Subcutaneous adipose tissue (tissue), 4 donors: ENCODE data around the gene JAG2. TPM values are rescaled to one million over a fixed set of nuclear protein-coding genes. Genes with fewer than 3 reads are reported as not detected.

Source experiments
- total RNA-seq, 4 donors: library from RNA; depleted of rRNA; stranded (reverse); fragments of >200 nt; gene quantifications; one replicate each; pipeline ENCODE4 v1.1.0, GENCODE V29; 2016
- TF ChIP-seq, protein P1 (sequence below): fragments of 450-650 bp; IDR thresholded peaks from one replicate; pipeline ENCODE4 v1.5.1; 2016; ENCODE audit warnings: low read depth, mild to moderate bottlenecking, control low read depth, antibody characterized with exemption, moderate library complexity

Gene JAG2
- total RNA-seq, 4 donors from 2014 or later, result 2.5 to 16.2 (median 4.9) TPM

- TF ChIP-seq, protein P1, sequence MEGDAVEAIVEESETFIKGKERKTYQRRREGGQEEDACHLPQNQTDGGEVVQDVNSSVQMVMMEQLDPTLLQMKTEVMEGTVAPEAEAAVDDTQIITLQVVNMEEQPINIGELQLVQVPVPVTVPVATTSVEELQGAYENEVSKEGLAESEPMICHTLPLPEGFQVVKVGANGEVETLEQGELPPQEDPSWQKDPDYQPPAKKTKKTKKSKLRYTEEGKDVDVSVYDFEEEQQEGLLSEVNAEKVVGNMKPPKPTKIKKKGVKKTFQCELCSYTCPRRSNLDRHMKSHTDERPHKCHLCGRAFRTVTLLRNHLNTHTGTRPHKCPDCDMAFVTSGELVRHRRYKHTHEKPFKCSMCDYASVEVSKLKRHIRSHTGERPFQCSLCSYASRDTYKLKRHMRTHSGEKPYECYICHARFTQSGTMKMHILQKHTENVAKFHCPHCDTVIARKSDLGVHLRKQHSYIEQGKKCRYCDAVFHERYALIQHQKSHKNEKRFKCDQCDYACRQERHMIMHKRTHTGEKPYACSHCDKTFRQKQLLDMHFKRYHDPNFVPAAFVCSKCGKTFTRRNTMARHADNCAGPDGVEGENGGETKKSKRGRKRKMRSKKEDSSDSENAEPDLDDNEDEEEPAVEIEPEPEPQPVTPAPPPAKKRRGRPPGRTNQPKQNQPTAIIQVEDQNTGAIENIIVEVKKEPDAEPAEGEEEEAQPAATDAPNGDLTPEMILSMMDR, result no peak
Measured at GRCh38 chr14:105196265-105196960, 27.8 kb upstream of the JAG2 start.

DNA sequence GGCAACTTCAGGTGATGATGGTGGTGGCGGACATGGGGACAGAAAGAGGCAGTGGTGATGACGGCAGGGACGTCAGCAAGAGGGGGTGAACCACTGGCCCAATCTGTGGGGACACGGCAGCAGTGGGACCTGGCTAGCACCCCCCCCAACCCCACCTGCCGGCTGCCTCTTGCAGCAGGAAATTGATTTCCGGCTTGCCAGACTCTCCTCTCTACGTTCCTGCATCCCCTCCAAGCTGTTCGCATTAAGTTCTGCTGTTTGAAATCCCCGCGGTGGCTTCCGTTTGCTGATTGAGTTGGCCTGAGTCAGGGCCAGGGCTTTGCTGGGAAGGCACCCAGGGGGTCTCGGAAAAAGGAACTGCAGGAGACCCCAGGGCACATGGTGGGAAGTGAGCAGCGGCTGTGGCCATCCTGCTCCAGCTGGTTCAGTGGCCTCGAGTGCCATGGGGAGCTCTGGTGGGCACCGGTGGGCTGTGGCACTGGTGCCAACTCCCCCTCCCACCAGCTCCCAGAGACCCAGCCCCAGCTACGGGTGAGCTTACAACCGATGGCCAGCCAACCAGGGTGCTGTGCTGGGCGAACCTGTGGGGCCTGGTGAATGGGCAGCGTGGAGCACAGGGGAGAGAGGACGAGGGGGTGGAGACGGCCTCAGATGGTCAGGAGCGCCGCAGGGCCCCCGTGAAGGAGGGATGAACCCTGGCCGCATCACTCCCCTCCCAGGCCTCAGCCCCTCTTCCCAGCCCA, 27.1 kb upstream of the JAG2 start:
- TF ChIP-seq, protein P1, result no peak

DNA sequence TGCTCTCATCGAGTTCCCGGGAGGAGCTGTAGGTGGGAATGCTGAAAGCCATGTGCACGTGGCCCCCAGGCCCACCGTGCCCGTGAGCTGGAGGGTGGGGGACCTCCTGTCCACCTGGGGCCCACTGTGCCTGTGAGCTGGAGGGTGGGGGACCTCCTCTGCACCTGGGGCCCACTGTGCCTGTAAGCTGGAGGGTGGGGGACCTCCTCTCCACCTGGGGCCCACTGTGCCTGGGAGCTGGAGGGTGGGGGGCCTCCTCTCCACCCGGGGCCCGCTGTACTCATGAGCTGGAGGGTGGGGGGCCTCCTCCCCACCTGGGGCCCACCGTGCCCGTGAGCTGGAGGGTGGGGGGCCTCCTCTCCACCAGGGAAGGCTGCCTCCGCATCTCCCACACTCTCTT, 26.5 kb upstream of the JAG2 start:
- TF ChIP-seq, protein P1, result no peak

GRCh38 chr14:105193916-105194782, 25.6 kb upstream of the JAG2 start:
- TF ChIP-seq, protein P1, result no peak

GRCh38 chr14:105192866-105193731, 24.5 kb upstream of the JAG2 start:
- TF ChIP-seq, protein P1, result no peak

GRCh38 chr14:105187935-105188524, 19.5 kb upstream of the JAG2 start:
- TF ChIP-seq, protein P1, result no peak
